Measurements from ENCODE around the gene LCN10. TPM values are rescaled to one million over a fixed set of nuclear protein-coding genes. Genes with fewer than 3 reads are reported as not detected.

Gene LCN10
- total and polyA plus RNA-seq, 9 of the 15 experiments (the other 6 are each of a cell fraction or from before 2014, with no cell fraction given), result 0.10 to 0.21 (median 0.14) TPM; not detected in 6

GRCh38 chr9:136754059-136754572, 11.4 kb upstream of the LCN10 start:
- ChIA-PET POLR2A (interaction anchor here (0.8 kb wide), 1 partner anchor 28 kb away, joined by 3 read pairs; no protein-coding TSS in a partner anchor), CTCF (ENCODE audit: low intra/inter-chr PET ratio) (no interaction called here)
- ATAC-seq (no peak), DNase-seq (ENCODE audit: extremely low read depth in 1 of 4, low spot score in 3 of 4) (no peak), FAIRE-seq (no peak)
- TF ChIP-seq SUPT5H (IDR thresholded peaks at IDR 0.05) (no peak), HNRNPUL1 (IDR thresholded peaks at IDR 0.05; ENCODE audit: low read length) (no peak), ZKSCAN1 (IDR thresholded peaks at IDR 0.05; ENCODE audit: low read depth, low read length) (no peak), TEAD2 (tag; IDR thresholded peaks at IDR 0.05) (no peak)
- in situ Hi-C loops (cut with MboI), result no loop called here
- Histone ChIP-seq H3K27me3 (ENCODE audit: control insufficient read depth in 2 of 2, insufficient read depth in 2 of 2, low read length in 2 of 2) (no peaks in the 10 kb centered on the region), H3K9me1 (ENCODE audit: control insufficient read depth, insufficient read depth, low read length) (no peaks in the 10 kb centered on the region), H4K20me1 (replicated peaks; ENCODE audit: control insufficient read depth, insufficient read depth, low read length) (no peaks in the 10 kb centered on the region), H3K79me2 (ENCODE audit: control insufficient read depth, insufficient read depth, low read length) (no peaks in the 10 kb centered on the region), H3K4me1 (replicated peaks in 1 of 2; ENCODE audit: control insufficient read depth in 2 of 2, insufficient read depth in 2 of 2, low read length in 2 of 2) (peaks cover 0 to 44% of the 10 kb centered on the region in 2 experiments; a peak in 3 of 5 replicates), H3K27ac (ENCODE audit: extremely low read depth, low read depth, low read length) (no peak overlapping the region), H2AFZ (ENCODE audit: low read depth, low read length) (no peak overlapping the region), H3K9me3 (replicated peaks; ENCODE audit: control insufficient read depth, insufficient read depth, low read depth, low read length) (peaks cover 13% of the 10 kb centered on the region), H3K9ac (ENCODE audit: insufficient read depth in 1 of 2, low read depth in 2 of 2, low read length in 2 of 2) (no peak overlapping the region), H3K4me2 (ENCODE audit: insufficient read depth, low read length) (no peak overlapping the region), H3K4me3 (no peak overlapping the region), H3K36me3 (ENCODE audit: control insufficient read depth, insufficient read depth, low read length) (no peaks in the 10 kb centered on the region)
- WGBS (ENCODE audit: insufficient coverage, low coverage, missing lambda C conversion rate), result 46% methylated on average over 7 of the region's 17 CpGs
- no TSS peak for BruUV-seq (replicated peaks)
- intact Hi-C loops (cut with micrococcal nuclease), result no loop called here

GRCh38 chr9:136753371-136754058, 10.8 kb upstream of the LCN10 start:
- FAIRE-seq (no peak), DNase-seq (ENCODE audit: extremely low read depth in 1 of 4, low spot score in 3 of 4) (no peak), ATAC-seq (no peak)
- Histone ChIP-seq H3K4me2 (ENCODE audit: insufficient read depth, low read length) (no peak overlapping the region), H3K9ac (ENCODE audit: insufficient read depth in 1 of 2, low read depth in 2 of 2, low read length in 2 of 2) (peak overlapping the region in 1 of 2 experiments; percentile 39; a peak in 1 of 4 replicates), H3K27ac (ENCODE audit: extremely low read depth, low read depth, low read length) (no peak overlapping the region), H3K9me1 (ENCODE audit: control insufficient read depth, insufficient read depth, low read length) (no peaks in the 10 kb centered on the region), H3K9me3 (replicated peaks; ENCODE audit: control insufficient read depth, insufficient read depth, low read depth, low read length) (peaks cover 13% of the 10 kb centered on the region), H3K4me3 (no peak overlapping the region), H3K27me3 (ENCODE audit: control insufficient read depth in 2 of 2, insufficient read depth in 2 of 2, low read length in 2 of 2) (no peaks in the 10 kb centered on the region), H3K36me3 (ENCODE audit: control insufficient read depth, insufficient read depth, low read length) (no peaks in the 10 kb centered on the region), H3K79me2 (ENCODE audit: control insufficient read depth, insufficient read depth, low read length) (no peaks in the 10 kb centered on the region), H4K20me1 (replicated peaks; ENCODE audit: control insufficient read depth, insufficient read depth, low read length) (no peaks in the 10 kb centered on the region), H2AFZ (ENCODE audit: low read depth, low read length) (no peak overlapping the region), H3K4me1 (replicated peaks in 1 of 2; ENCODE audit: control insufficient read depth in 2 of 2, insufficient read depth in 2 of 2, low read length in 2 of 2) (peaks cover 0 to 45% of the 10 kb centered on the region in 2 experiments; a peak in 3 of 5 replicates)
- WGBS (ENCODE audit: insufficient coverage, low coverage, missing lambda C conversion rate), result 55% methylated on average over 29 of the region's 31 CpGs
- ChIA-PET CTCF (ENCODE audit: low intra/inter-chr PET ratio) (no interaction called here), POLR2A (interaction anchor here (0.9 kb wide), 1 partner anchor 487 kb away, joined by 3 read pairs; the partner anchor contains the start of gene TUBB4B)
- intact Hi-C loops (cut with micrococcal nuclease) (no loop called here), in situ Hi-C loops (cut with MboI) (no loop called here)
- TF ChIP-seq PHTF2 (CRISPR knock-in tag; IDR thresholded peaks at IDR 0.05) (no peak), RBM34 (IDR thresholded peaks at IDR 0.05; ENCODE audit: borderline replicate concordance, insufficient read depth, low read length) (no peak), CHD2 (IDR thresholded peaks at IDR 0.05; ENCODE audit: low read depth, low read length) (no peak), NEUROD1 (IDR thresholded peaks at IDR 0.05; ENCODE audit: borderline replicate concordance, low read depth, low read length, partially characterized antibody) (no peak), ASH1L (IDR thresholded peaks at IDR 0.05; ENCODE audit: borderline replicate concordance, low read depth, partially characterized antibody) (no peak), GABPA (tag; conservative IDR thresholded peaks at IDR 0.05; ENCODE audit: low read depth) (no peak), ZNF518B (CRISPR knock-in tag; IDR thresholded peaks at IDR 0.05) (no peak)
- BruUV-seq (replicated peaks), result no TSS peak
